GM19438 (cell line): ENCODE results near the gene ELOVL6.

Source experiments
- ATAC-seq: cut with Tn5 transposase; IDR thresholded peaks from one replicate; pipeline ENCODE4 v1.9.1; 2021; ENCODE audit warnings: low read depth; ENCODE audit not compliant: unreplicated experiment

Gene ELOVL6

DNA sequence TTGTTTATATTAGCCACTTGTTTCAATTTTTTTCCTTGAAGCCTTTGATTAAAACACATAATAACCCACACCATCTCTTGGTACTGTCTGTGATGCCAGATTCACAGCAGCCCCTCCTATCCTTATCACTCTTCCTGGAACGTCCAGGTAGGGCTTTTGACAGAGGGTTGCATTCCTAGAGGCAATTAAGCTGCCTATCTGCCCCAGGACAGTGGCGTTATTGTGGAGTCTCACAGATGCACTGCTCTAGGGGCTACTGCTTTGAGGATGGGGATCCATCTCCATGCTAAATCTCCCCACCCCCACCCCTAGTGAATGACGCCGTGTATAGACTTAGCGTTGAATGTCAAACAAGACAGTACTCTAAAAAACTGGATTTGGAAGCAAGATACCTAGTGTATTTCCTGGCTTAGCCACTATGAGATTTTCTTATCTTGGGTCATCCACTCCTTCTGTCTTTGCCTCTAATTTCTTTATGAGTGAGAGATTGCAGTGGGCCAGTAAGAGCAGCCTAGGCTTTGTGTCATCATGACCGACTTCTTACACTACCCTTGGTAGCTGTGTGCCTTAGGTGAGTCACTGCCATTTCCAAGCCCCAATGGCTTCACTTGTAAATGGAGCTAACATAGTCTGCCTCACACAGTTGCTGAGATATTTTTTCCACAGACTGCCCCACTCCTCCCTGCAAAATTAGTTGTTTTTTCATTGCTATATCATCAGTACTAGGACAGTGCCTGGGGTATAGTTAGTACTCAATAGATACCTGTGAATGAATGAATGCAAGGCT, 194.8 kb downstream of the ELOVL6 start:
- ATAC-seq, result no peak

DNA sequence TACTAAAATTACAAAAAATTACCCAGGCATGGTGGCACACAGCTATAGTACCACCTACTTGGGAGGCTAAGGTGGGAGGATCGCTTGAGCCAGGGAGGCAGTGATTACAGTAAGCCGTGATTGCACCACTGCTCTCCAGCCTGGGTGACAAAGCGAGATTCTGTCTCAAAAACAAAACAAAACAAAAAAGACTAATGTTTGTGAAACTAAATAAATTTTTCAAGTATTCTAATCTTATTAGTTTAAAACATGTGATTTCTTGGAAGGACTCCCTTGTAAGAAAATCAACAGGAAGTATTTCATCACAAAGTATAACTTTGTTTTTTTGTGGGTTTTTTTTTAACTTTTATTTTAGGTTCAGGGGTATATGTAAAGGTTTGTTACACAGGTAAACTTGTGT, 196.1 kb downstream of the ELOVL6 start:
- ATAC-seq, result no peak

DNA sequence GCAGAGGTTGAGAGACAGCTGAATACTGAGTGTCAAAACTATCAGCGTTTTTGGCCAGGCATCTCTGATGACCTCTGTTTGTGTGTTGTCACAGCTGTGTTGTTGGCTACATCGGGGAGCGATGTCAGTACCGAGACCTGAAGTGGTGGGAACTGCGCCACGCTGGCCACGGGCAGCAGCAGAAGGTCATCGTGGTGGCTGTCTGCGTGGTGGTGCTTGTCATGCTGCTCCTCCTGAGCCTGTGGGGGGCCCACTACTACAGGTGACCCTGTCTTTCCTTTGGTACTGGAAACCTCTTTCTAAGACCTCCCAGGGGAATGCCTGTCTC, 198.9 kb downstream of the ELOVL6 start:
- ATAC-seq, result no peak

DNA sequence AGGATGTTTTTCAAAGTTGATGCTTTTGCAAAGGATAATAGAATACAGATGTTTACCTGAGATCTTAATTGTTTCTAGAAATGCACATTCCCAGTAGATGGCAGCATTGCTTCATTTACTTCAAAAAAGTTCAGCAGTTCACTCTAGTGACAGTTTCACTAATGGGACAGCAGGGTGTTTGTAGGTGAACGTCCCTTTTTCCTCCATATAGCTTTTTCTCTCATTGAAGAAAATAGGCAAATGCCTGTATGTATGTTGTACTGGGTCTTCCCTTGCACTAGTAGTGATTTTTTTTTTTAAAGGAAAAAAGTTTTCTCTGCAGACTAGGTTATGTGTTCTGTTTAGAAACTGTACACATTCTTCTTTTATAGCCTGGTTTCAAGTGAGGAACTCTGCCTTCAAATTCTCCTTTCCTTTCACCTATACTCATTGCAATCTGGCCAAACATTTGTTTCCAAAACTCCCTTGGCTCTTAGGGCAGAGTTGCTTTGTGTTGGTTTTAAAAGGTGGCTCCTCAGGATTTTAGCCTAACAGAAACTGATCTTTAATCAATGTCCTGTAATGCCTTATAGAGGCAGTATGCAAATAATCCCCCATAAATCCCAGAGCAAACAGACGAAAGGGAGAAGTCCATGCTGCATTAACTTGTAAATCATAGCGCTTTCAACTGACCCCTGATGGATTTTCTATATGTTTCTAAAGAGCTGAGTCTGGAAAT, 199.4 kb downstream of the ELOVL6 start:
- no peak for ATAC-seq

DNA sequence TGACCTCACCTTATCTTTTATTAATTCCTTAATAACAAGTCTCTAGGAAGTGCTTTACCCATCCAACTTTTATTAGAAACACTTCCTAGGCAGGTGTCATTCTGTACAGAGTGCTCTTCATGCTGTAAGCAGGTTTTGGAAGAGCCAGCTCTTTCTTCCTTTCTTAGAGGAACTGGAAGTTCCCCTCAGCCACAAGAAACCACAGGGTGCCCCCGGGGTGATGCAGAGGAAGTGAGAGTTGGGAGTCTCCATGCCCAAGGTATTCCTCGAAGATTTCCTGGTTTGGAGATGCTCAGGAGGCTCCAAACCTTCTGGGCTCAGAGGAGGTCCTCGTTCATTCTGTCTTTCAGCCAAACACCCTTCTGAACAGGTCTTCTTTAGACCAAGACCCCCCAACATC, 201.9 kb downstream of the ELOVL6 start:
- no peak for ATAC-seq
